OCI-LY1 (cell line): ENCODE results near the gene PLAA.

Source experiments
- CTCF ChIP-seq: fragments of 200-600 bp; sonication (generic), shearing (Covaris generic); IDR thresholded peaks from 2 replicates; pipeline ENCODE4 v1.5.1; 2017; ENCODE audit warnings: mild to moderate bottlenecking, antibody characterized with exemption, low read length, moderate library complexity, mixed read lengths
- EZH2 ChIP-seq: fragments of 200-600 bp; sonication (generic), shearing (Covaris generic); IDR thresholded peaks from 2 replicates; pipeline ENCODE4 v1.8.0; 2017; ENCODE audit warnings: borderline replicate concordance, mixed run types, mild to moderate bottlenecking, antibody characterized with exemption, low read length, moderate library complexity, mixed read lengths

GRCh38 chr9:26949637-26950069 lies 2.6 kb upstream of the PLAA start:
- TF ChIP-seq CTCF (no peak), EZH2 (no peak)
